AG09319 (cell line): ENCODE data around the gene RSPH1.

ENCODE experiments used
- DNase-seq: peaks from one replicate; pipeline ENCODE4 v3.0.0-alpha.2; 2010; ENCODE audit warnings: low read depth; ENCODE audit errors: extremely low read depth
- TF ChIP-seq, protein P1 (sequence below): IDR thresholded peaks from 2 replicates; pipeline ENCODE4 v1.5.1; 2011; ENCODE audit warnings: low read depth, mild to moderate bottlenecking, inconsistent platforms, low read length, moderate library complexity

The RSPH1 gene

DNA sequence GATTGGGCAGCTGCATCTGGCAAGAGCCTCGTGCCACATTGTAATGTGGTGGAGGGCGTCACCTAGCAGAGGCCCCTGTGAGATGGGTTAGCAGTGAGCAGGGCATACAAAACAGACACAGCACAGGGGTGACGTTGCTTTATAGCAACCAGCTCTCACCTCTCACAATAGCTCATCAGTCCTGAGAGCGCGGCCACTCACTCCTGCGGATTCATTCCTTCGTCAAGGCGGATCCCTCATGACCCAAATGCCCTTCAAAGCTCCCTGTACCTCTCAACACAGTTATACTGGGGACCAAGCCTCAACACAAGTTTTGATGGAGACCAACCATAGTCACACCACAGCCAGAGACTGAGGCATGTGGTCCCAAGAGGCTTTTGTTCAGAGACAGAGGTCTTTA, 40.6 kb upstream of the RSPH1 start:
- no peak for DNase-seq
- TF ChIP-seq, protein P1, sequence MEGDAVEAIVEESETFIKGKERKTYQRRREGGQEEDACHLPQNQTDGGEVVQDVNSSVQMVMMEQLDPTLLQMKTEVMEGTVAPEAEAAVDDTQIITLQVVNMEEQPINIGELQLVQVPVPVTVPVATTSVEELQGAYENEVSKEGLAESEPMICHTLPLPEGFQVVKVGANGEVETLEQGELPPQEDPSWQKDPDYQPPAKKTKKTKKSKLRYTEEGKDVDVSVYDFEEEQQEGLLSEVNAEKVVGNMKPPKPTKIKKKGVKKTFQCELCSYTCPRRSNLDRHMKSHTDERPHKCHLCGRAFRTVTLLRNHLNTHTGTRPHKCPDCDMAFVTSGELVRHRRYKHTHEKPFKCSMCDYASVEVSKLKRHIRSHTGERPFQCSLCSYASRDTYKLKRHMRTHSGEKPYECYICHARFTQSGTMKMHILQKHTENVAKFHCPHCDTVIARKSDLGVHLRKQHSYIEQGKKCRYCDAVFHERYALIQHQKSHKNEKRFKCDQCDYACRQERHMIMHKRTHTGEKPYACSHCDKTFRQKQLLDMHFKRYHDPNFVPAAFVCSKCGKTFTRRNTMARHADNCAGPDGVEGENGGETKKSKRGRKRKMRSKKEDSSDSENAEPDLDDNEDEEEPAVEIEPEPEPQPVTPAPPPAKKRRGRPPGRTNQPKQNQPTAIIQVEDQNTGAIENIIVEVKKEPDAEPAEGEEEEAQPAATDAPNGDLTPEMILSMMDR, result no peak

DNA sequence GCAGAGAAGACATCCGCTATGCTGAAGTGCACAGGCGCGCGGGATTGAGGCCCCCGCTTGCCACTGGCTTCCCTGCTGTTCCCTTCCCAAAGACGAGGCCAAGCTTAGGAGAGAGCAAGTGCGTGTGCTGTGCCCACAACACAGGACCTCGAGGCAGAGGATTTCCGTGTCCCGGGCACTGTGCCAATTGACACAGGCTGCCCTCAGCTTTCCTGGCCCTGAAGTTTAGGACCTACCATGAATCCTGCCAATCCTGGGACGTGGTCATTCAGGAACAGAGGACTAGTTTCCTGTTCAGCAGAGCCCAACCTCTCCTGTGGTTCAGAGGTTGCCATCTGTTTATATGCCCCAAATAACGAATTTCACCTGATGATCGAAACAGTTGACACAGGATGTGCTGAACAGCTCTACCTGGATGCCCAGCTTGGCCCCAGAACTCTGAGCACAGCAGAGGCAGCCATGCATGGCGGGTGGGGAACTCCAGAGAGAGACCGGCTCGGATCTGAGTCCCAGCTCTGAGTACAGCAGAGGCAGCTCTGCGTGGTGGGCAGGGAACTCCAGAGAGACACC, 39.7 kb upstream of the RSPH1 start:
- DNase-seq, result no peak
- TF ChIP-seq, protein P1, result no peak

DNA sequence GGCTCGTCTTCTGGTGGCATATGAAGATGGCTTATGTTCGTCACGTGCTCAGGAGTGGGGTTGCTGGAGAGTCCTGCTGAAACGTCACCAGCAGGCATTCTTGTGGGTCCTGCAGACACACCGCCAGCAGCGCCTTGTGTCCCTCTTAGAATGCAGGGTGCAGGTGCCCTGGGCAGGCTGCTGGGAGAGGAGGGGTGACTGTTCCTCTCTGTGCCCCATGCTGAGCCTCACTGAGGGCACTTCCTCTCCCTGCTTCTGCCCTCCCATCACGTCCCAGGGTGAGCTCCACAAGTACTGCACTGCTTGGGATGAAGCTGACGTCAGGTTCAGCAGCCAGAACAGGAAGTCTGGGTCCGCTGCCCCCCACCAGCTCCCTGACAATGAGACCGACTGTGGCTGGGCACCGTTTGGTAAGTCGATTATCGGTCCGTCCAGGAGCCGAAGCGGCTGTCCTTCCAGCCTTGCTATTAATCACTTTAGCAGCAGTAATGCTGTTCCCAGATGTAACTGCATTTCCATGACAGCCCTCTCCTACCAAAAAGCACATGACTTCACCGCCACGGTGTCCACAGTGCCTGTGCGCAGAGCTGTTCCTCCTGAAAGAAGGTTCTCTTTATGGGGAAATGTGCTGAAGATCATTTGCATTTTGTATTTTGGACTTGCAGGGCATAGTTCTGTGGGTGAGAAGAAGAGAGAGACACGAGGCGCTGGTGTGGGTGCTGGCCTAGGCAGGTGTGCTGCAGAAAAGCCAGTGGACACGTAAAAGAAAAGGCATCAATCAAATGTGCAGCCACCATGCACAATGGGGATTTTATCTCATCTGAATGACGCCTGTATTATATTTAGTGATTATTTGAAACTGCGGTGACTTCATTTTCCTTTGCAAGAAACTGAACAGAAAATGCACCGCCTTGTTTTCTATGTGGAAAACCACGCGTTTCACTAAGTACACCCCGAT, 38.7 kb upstream of the RSPH1 start:
- TF ChIP-seq, protein P1, result no peak
- no peak for DNase-seq

DNA sequence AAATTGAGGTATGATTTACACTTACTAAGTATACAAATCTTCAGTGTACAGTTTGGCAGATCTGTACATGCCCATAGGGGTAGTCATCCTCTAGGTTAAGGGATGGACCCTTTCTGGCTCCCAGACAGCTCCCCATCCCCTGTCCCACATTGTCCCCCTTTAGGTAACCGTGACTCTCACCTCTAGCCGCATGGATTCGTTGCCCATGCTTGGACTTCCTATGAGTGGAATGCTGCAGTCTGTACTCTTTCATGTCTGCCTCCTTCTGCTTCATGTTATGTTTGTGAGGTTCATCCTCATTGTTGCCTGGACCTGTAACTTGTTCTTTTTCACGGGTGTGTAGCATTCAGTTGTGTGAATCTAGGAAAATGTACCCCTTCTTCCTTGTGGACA, 37.9 kb upstream of the RSPH1 start:
- TF ChIP-seq, protein P1, result no peak
- DNase-seq, result no peak

DNA sequence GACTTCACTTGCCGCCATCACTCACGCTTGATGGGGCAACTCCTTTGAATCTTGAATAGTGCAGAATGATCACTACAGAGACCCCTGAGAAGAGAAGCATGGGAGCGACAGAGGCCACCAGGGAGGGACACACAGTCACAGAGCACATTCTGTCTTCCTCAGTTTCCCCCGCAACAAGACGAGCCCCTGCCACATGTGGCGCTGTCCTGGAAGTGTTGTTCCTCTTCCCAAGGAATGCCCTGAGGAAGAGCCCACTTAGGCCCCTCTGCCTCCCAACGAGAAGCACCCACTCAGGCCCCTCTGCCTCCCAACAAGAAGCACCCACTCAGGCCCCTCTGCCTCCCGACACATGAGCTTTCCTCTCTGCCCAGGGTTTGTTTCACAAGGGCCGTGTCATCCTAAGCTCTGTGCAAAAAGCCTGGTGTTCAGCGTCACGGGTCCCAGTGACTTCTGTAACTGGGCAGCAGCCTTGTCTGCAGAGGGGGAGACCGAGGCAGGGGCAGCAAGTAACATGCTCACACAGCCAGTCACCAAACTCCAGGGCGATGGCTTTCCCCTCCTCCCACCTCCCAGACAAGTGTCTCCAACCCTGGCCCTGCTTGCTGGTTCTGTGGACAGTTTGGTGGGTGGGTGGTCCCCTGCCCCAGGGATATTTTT, 37.4 kb upstream of the RSPH1 start:
- DNase-seq, result no peak
- TF ChIP-seq, protein P1, result no peak

DNA sequence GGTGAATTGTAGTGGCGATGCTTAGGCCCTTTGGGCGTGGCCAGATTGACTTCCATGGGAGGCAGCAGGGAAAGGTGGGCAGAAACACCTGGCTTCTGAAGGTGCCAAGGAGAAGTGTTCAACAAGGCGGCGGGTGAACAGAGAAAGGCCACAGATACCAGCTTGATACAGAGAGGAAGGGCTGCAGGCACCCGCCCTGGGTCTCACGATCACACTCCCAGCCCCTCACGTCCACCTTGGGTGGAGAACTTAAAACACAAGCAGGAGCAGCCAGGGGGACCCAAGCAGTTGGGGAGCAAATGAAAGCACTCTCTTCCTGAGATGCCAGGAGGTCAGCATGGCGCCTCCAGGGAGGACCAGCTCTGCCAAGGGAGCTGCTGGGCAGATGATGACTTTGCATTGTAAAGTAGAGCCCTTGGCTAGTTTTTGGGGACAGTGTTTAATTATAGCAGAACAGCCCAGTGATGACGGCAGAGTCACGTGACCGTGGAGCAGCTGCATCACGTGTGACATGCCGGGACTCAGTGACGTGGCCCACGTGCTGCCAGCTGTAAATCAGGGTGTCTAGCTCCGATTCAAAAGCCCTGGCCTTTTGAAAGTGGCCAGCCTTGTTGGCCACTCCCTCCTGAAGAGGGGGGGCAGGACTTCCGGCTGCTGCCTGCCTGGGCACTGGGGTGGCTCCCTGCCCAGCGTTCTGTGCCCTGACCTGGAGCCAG, 36.6 kb upstream of the RSPH1 start:
- TF ChIP-seq, protein P1, result no peak
- DNase-seq, result no peak
